B cell (primary cell): Measurements from ENCODE around the gene CRYZ. TPM values are rescaled to one million over a fixed set of nuclear protein-coding genes. Genes with fewer than 3 reads are reported as not detected.

Experiments used
- ATAC-seq: fragments of 200-7000 bp; cut with Tn5 transposase; one replicate; pipeline ENCODE4 v1.10.0; 2021; ENCODE audit warnings: low read depth, mild to moderate bottlenecking, moderate number of reproducible peaks, moderate library complexity
- CTCF ChIA-PET: fragments of 350-600 bp; sonication (Branson Sonifier 250); formaldehyde crosslinking; loops from one replicate; lab custom pipeline; 2021; ENCODE audit warnings: antibody characterized with exemption, inconsistent platforms; lab: Charles Lee
- POLR2A ChIA-PET: fragments of 350-600 bp; sonication (Branson Sonifier 250); formaldehyde crosslinking; loops from one replicate; lab custom pipeline; 2021; ENCODE audit warnings: antibody characterized with exemption; lab: Charles Lee
- DNase-seq: peaks from one replicate; pipeline ENCODE4 v3.0.0; 2013
- H2AFZ ChIP-seq: 2 replicates; pipeline ENCODE4 v1.6.1; 2012; ENCODE audit warnings: mild to moderate bottlenecking, low read depth, low read length; ENCODE audit not compliant: insufficient read depth, poor library complexity, severe bottlenecking
- H3K27ac ChIP-seq, 2 donors: 1 replicate in 1 of 2; 2 replicates in 1 of 2; pipeline ENCODE4 v1.5.1; 2012 to 2013; ENCODE audit warnings: low read length in 2 of 2, mild to moderate bottlenecking in 2 of 2, moderate library complexity in 1 of 2
- H3K27me3 ChIP-seq, 4 experiments: fragments of 200-600 bp in 1 of 4; sonication (generic) in 1 of 4; replicated peaks in 1 of 4; 1 replicate in 2 of 4; 2 replicates in 2 of 4; pipeline versions ENCODE4 v1.6.1 to v1.7.0; 2013 to 2016; ENCODE audit warnings: low read length in 3 of 4, mild to moderate bottlenecking in 2 of 4, mixed read lengths in 1 of 4, moderate library complexity in 1 of 4; ENCODE audit not compliant: insufficient read depth in 4 of 4, control insufficient read depth in 3 of 4; ENCODE audit errors: control extremely low read depth in 1 of 4
- H3K36me3 ChIP-seq, 2 experiments: replicated peaks in 1 of 2; 1 replicate in 1 of 2; 2 replicates in 1 of 2; pipeline versions ENCODE4 v1.6.1 to v1.7.1; 2013; ENCODE audit warnings: low read length in 1 of 2; ENCODE audit not compliant: insufficient read depth in 2 of 2, control insufficient read depth in 1 of 2; ENCODE audit errors: control extremely low read depth in 1 of 2, extremely low read depth in 1 of 2
- H3K4me1 ChIP-seq, 2 donors: fragments of 200-600 bp in 1 of 2; sonication (generic) in 1 of 2; 1 replicate in 1 of 2; 2 replicates in 1 of 2; pipeline versions ENCODE4 v1.5.1 to v1.6.1; 2013 to 2017; ENCODE audit warnings: low read length in 2 of 2; ENCODE audit not compliant: control insufficient read depth in 2 of 2, insufficient read depth in 2 of 2
- H3K4me2 ChIP-seq: replicated peaks from 2 replicates; pipeline ENCODE3; 2012; ENCODE audit warnings: mild to moderate bottlenecking, low read depth, low read length; ENCODE audit not compliant: poor library complexity, severe bottlenecking
- H3K4me3 ChIP-seq, 5 experiments: fragments of 200-600 bp in 1 of 5; sonication (generic) in 1 of 5; 1 replicate in 3 of 5; 2 replicates in 2 of 5; pipeline versions ENCODE4 v1.5.1 to v1.7.0; 2011 to 2016; ENCODE audit warnings: low read length in 4 of 5, mild to moderate bottlenecking in 4 of 5, low read depth in 2 of 5, control low read depth in 1 of 5, moderate library complexity in 1 of 5; ENCODE audit not compliant: insufficient read depth in 1 of 5; ENCODE audit errors: control extremely low read depth in 1 of 5, extremely low read depth in 1 of 5
- H3K79me2 ChIP-seq: fragments of 200-600 bp; sonication (generic); one replicate; pipeline ENCODE4 v1.6.0; 2016; ENCODE audit warnings: low read length; ENCODE audit not compliant: control insufficient read depth, insufficient read depth
- H3K9ac ChIP-seq: fragments of 200-600 bp; sonication (generic); 2 replicates; pipeline ENCODE4 v1.6.1; 2017; ENCODE audit warnings: mild to moderate bottlenecking, low read length, moderate library complexity
- H3K9me3 ChIP-seq, 3 donors: one replicate each; pipeline versions ENCODE4 v1.6.1 to v1.7.1; 2013; ENCODE audit warnings: low read length in 2 of 3; ENCODE audit not compliant: control insufficient read depth in 2 of 3, insufficient read depth in 1 of 3; ENCODE audit errors: control extremely low read depth in 1 of 3
- H4K20me1 ChIP-seq: 2 replicates; pipeline ENCODE4 v1.6.0; 2012; ENCODE audit warnings: mild to moderate bottlenecking, low read length; ENCODE audit not compliant: insufficient read depth, control insufficient read depth, poor library complexity, severe bottlenecking
- H3K27ac Mint-ChIP-seq: one replicate; pipeline ENCODE4 v1.8.0; 2021; ENCODE audit warnings: mixed read lengths
- H3K27me3 Mint-ChIP-seq: one replicate; pipeline ENCODE4 v1.8.0; 2021; ENCODE audit warnings: mixed read lengths
- H3K4me1 Mint-ChIP-seq: one replicate; pipeline ENCODE4 v1.8.0; 2021; ENCODE audit warnings: mixed read lengths
- H3K4me3 Mint-ChIP-seq: one replicate; pipeline ENCODE4 v1.8.0; 2021; ENCODE audit warnings: mixed read lengths
- H3K9me3 Mint-ChIP-seq: one replicate; pipeline ENCODE4 v1.8.0; 2022; ENCODE audit warnings: mixed read lengths; ENCODE audit not compliant: insufficient read depth
- EZH2 ChIP-seq: IDR thresholded peaks from 2 replicates; pipeline ENCODE4 v1.6.1; 2012; ENCODE audit warnings: borderline replicate concordance, low read depth, mild to moderate bottlenecking, moderate library complexity, low read length; ENCODE audit not compliant: insufficient read depth, poor library complexity, severe bottlenecking
- WGBS: methylation state at CpG from one replicate; pipeline ENCODE4 v1.1.5; 2013; ENCODE audit warnings: missing lambda C conversion rate; ENCODE audit not compliant: insufficient coverage; 5-methylcytosine and 5-hydroxymethylcytosine counted together
- intact Hi-C: fragments of 100-400 bp; cut with micrococcal nuclease; formaldehyde crosslinking; loops from one replicate; pipeline ENCODE4 v1.10.0; 2022
- polyA plus RNA-seq: library from polyadenylated mRNA; depleted of rRNA; stranded (reverse); fragments of >200 nt; gene quantifications from 2 replicates; pipeline ENCODE4 v1.2.3, GENCODE V29; 2012
- total RNA-seq, 2 donors: library from RNA; stranded (reverse); fragments of 120-200 nt in 1 of 2; gene quantifications; 1 replicate in 1 of 2; 2 replicates in 1 of 2; pipeline versions ENCODE4 v1.2.3 to v1.2.4, GENCODE V29; 2013 to 2022
- TF ChIP-seq, protein P1 (sequence below): fragments of 200-600 bp; IDR thresholded peaks from one replicate; pipeline ENCODE4 v1.8.0; 2022; ENCODE audit warnings: antibody characterized with exemption, mild to moderate bottlenecking

Gene CRYZ
- total and polyA plus RNA-seq, 2 donors (not counting 1 experiment from before 2014, with no cell fraction given): 11.1 to 21.7 TPM

DNA sequence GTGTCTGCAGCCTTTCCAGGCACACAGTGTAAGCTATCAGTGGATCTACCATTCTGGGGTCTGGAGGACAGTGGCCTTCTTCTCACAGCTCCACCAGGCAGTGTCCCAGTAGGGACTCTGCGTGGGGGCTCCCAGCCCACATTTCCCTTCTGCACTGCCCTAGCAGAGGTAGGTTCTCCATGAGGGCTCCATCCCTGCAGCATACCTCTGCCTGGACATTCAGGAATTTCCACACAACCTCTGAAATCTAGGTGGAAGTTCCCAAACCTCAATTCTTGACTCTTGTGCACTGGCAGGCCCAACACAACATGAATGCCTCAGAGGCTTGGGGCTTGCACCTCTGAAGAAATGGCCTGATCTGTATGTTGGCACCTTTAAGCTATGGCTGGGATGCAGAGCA lies 6.8 kb downstream of the CRYZ start:
- intact Hi-C loops: no loop called here
- Histone ChIP-seq H3K36me3 (peaks cover 0 to 16% of the 10 kb centered on the region in 2 experiments), H3K9me3 (peaks cover 0 to 9% (median 7%) of the 10 kb centered on the region in 3 donors), H3K27ac (no peak overlapping the region), H4K20me1 (no peaks in the 10 kb centered on the region), H3K79me2 (peaks cover 4% of the 10 kb centered on the region), H3K27me3 (no peaks in the 10 kb centered on the region), H2AFZ (no peak overlapping the region), H3K4me1 (no peaks in the 10 kb centered on the region), H3K4me3 (no peak overlapping the region), H3K9ac (no peak overlapping the region), H3K4me2 (no peak overlapping the region)
- no peak for TF ChIP-seq EZH2
- TF ChIP-seq, protein P1, sequence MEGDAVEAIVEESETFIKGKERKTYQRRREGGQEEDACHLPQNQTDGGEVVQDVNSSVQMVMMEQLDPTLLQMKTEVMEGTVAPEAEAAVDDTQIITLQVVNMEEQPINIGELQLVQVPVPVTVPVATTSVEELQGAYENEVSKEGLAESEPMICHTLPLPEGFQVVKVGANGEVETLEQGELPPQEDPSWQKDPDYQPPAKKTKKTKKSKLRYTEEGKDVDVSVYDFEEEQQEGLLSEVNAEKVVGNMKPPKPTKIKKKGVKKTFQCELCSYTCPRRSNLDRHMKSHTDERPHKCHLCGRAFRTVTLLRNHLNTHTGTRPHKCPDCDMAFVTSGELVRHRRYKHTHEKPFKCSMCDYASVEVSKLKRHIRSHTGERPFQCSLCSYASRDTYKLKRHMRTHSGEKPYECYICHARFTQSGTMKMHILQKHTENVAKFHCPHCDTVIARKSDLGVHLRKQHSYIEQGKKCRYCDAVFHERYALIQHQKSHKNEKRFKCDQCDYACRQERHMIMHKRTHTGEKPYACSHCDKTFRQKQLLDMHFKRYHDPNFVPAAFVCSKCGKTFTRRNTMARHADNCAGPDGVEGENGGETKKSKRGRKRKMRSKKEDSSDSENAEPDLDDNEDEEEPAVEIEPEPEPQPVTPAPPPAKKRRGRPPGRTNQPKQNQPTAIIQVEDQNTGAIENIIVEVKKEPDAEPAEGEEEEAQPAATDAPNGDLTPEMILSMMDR: no peak
- Mint-ChIP-seq H3K4me3 (no peak overlapping the region), H3K27me3 (no peaks in the 10 kb centered on the region), H3K27ac (no peak overlapping the region), H3K4me1 (peaks cover 2% of the 10 kb centered on the region), H3K9me3 (peaks cover 5% of the 10 kb centered on the region)
- ATAC-seq: no peak
- ChIA-PET CTCF (no interaction called here), POLR2A (no interaction called here)
- WGBS: 100% methylated on average over 1 of the region's 1 CpG
- no peak for DNase-seq

DNA sequence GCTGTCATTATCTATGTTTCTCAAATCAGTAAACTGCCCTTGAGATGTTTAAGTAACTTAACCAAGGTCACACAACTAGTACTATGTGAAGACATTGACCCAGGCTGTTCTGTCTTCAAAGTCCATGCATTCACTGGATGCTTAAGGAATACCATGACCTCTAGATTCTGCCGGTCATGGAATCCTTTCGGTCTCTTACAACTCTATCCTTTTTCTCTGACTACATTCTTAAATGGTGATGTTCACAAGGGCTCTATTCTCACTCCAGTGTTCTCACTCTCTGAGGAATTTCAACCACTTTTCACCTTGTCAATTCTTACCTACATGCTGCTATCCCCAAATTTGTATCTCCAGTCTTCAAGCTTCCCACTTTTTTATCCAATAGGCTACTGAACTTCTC lies 15.2 kb downstream of the CRYZ start:
- peaks cover 6 to 40% of the 10 kb centered on the region in 2 experiments for H3K36me3 ChIP-seq

More for the DNA sequence above, 15.2 kb downstream of the CRYZ start:
- H3K27ac ChIP-seq: no peak overlapping the region
- no peaks in the 10 kb centered on the region for H3K4me1 ChIP-seq
- H2AFZ ChIP-seq: no peak overlapping the region
- H3K27ac Mint-ChIP-seq: no peak overlapping the region
- TF ChIP-seq, protein P1: no peak
- TF ChIP-seq EZH2: no peak
- H3K9me3 ChIP-seq: no peaks in the 10 kb centered on the region
- H3K79me2 ChIP-seq: no peaks in the 10 kb centered on the region
- H3K27me3 ChIP-seq: no peaks in the 10 kb centered on the region
- POLR2A ChIA-PET: no interaction called here
- H3K9me3 Mint-ChIP-seq: no peaks in the 10 kb centered on the region
- no peaks in the 10 kb centered on the region for H3K4me1 Mint-ChIP-seq
- ATAC-seq (no peak), DNase-seq (no peak)
- no peaks in the 10 kb centered on the region for H3K27me3 Mint-ChIP-seq
- no peak overlapping the region for H3K4me3 ChIP-seq
- CTCF ChIA-PET: no interaction called here
- no peaks in the 10 kb centered on the region for H4K20me1 ChIP-seq
- H3K9ac ChIP-seq: no peak overlapping the region
- WGBS: 100% methylated on average over 2 of the region's 2 CpGs
- H3K4me3 Mint-ChIP-seq: no peak overlapping the region
- H3K4me2 ChIP-seq: no peak overlapping the region
- intact Hi-C loops: no loop called here
